Measurements from ENCODE around the gene NSUN6.

The NSUN6 gene

GRCh38 chr10:18651324-18652007 is at the start of gene NSUN6:
TSS of gene NSUN6 (minus strand) at chr10:18651587. CDS start at chr10:18651203, 384 bp downstream.
- Histone ChIP-seq H3K27ac (ENCODE audit: low read depth, low read length) (peak within 1 kb of the TSS; percentile 52), H2AFZ (ENCODE audit: low read length, unreplicated experiment) (peak within 1 kb of the TSS; percentile 88), H3K4me1 (ENCODE audit: control insufficient read depth, insufficient read depth, low read length, unreplicated experiment) (peaks cover 12% of the 10 kb centered on the region), H3K79me2 (ENCODE audit: control insufficient read depth, insufficient read depth, low read length, unreplicated experiment) (peaks cover 20% of the 10 kb centered on the region), H3K4me3 (ENCODE audit: low read depth, low read length) (peak within 1 kb of the TSS; percentile 87), H3K36me3 (ENCODE audit: insufficient read depth, low read length) (no peaks in the 10 kb centered on the region), H3K27me3 (ENCODE audit: insufficient read depth, low read length) (no peaks in the 10 kb centered on the region)

GRCh38 chr10:18699849-18700840 is 48.8 kb upstream of the NSUN6 start:
- Histone ChIP-seq H3K27ac (ENCODE audit: low read depth, low read length) (no peak overlapping the region), H3K4me1 (ENCODE audit: control insufficient read depth, insufficient read depth, low read length, unreplicated experiment) (no peaks in the 10 kb centered on the region), H3K36me3 (ENCODE audit: insufficient read depth, low read length) (no peaks in the 10 kb centered on the region), H2AFZ (ENCODE audit: low read length, unreplicated experiment) (no peak overlapping the region), H3K4me3 (ENCODE audit: low read depth, low read length) (no peak overlapping the region), H3K27me3 (ENCODE audit: insufficient read depth, low read length) (peaks cover 21% of the 10 kb centered on the region; the same call in 1 of the 2 replicates), H3K79me2 (ENCODE audit: control insufficient read depth, insufficient read depth, low read length, unreplicated experiment) (no peaks in the 10 kb centered on the region)

- no peak overlapping the region for H3K4me3 ChIP-seq (ENCODE audit: low read depth, low read length)
- H3K27ac ChIP-seq (ENCODE audit: low read depth, low read length) = no peak overlapping the region
- no peaks in the 10 kb centered on the region for H3K4me1 ChIP-seq (ENCODE audit: control insufficient read depth, insufficient read depth, low read length, unreplicated experiment)
- no peaks in the 10 kb centered on the region for H3K36me3 ChIP-seq (ENCODE audit: insufficient read depth, low read length)
- H3K27me3 ChIP-seq (ENCODE audit: insufficient read depth, low read length) = no peaks in the 10 kb centered on the region
- H2AFZ ChIP-seq (ENCODE audit: low read length, unreplicated experiment) = no peak overlapping the region
- H3K79me2 ChIP-seq (ENCODE audit: control insufficient read depth, insufficient read depth, low read length, unreplicated experiment) = no peaks in the 10 kb centered on the region
These were observed 39.2 kb upstream of the NSUN6 start for GRCh38 chr10:18690541-18690940.

- Histone ChIP-seq H3K27ac (ENCODE audit: low read depth, low read length) (no peak overlapping the region), H2AFZ (ENCODE audit: low read length, unreplicated experiment) (no peak overlapping the region), H3K4me1 (ENCODE audit: control insufficient read depth, insufficient read depth, low read length, unreplicated experiment) (peaks cover 6% of the 10 kb centered on the region), H3K79me2 (ENCODE audit: control insufficient read depth, insufficient read depth, low read length, unreplicated experiment) (no peaks in the 10 kb centered on the region), H3K27me3 (ENCODE audit: insufficient read depth, low read length) (no peaks in the 10 kb centered on the region), H3K4me3 (ENCODE audit: low read depth, low read length) (no peak overlapping the region), H3K36me3 (ENCODE audit: insufficient read depth, low read length) (no peaks in the 10 kb centered on the region)
These were observed 38.1 kb upstream of the NSUN6 start for GRCh38 chr10:18689498-18689897.

GRCh38 chr10:18687706-18688105 is 36.3 kb upstream of the NSUN6 start:
- H3K4me3 ChIP-seq (ENCODE audit: low read depth, low read length) = no peak overlapping the region
- no peak overlapping the region for H3K27ac ChIP-seq (ENCODE audit: low read depth, low read length)
- no peaks in the 10 kb centered on the region for H3K36me3 ChIP-seq (ENCODE audit: insufficient read depth, low read length)
- no peaks in the 10 kb centered on the region for H3K79me2 ChIP-seq (ENCODE audit: control insufficient read depth, insufficient read depth, low read length, unreplicated experiment)
- H3K4me1 ChIP-seq (ENCODE audit: control insufficient read depth, insufficient read depth, low read length, unreplicated experiment) = peaks cover 23% of the 10 kb centered on the region
- no peaks in the 10 kb centered on the region for H3K27me3 ChIP-seq (ENCODE audit: insufficient read depth, low read length)
- no peak overlapping the region for H2AFZ ChIP-seq (ENCODE audit: low read length, unreplicated experiment)

- H2AFZ ChIP-seq (ENCODE audit: low read length, unreplicated experiment) = no peak overlapping the region
- peaks cover 29% of the 10 kb centered on the region for H3K4me1 ChIP-seq (ENCODE audit: control insufficient read depth, insufficient read depth, low read length, unreplicated experiment)
- H3K4me3 ChIP-seq (ENCODE audit: low read depth, low read length) = no peak overlapping the region
- no peak overlapping the region for H3K27ac ChIP-seq (ENCODE audit: low read depth, low read length)
- no peaks in the 10 kb centered on the region for H3K36me3 ChIP-seq (ENCODE audit: insufficient read depth, low read length)
- no peaks in the 10 kb centered on the region for H3K79me2 ChIP-seq (ENCODE audit: control insufficient read depth, insufficient read depth, low read length, unreplicated experiment)
- H3K27me3 ChIP-seq (ENCODE audit: insufficient read depth, low read length) = no peaks in the 10 kb centered on the region
These were observed 35.8 kb upstream of the NSUN6 start for GRCh38 chr10:18687195-18687594.

- Histone ChIP-seq H3K27ac (ENCODE audit: low read depth, low read length) (no peak overlapping the region), H2AFZ (ENCODE audit: low read length, unreplicated experiment) (no peak overlapping the region), H3K4me1 (ENCODE audit: control insufficient read depth, insufficient read depth, low read length, unreplicated experiment) (peaks cover 44% of the 10 kb centered on the region), H3K27me3 (ENCODE audit: insufficient read depth, low read length) (no peaks in the 10 kb centered on the region), H3K36me3 (ENCODE audit: insufficient read depth, low read length) (no peaks in the 10 kb centered on the region), H3K79me2 (ENCODE audit: control insufficient read depth, insufficient read depth, low read length, unreplicated experiment) (no peaks in the 10 kb centered on the region), H3K4me3 (ENCODE audit: low read depth, low read length) (no peak overlapping the region)
These were observed 34.2 kb upstream of the NSUN6 start for GRCh38 chr10:18685555-18685954.

GRCh38 chr10:18684953-18685352 is 33.6 kb upstream of the NSUN6 start:
- H3K4me3 ChIP-seq (ENCODE audit: low read depth, low read length) = no peak overlapping the region
- H3K4me1 ChIP-seq (ENCODE audit: control insufficient read depth, insufficient read depth, low read length, unreplicated experiment) = peaks cover 47% of the 10 kb centered on the region
- no peak overlapping the region for H3K27ac ChIP-seq (ENCODE audit: low read depth, low read length)
- H3K36me3 ChIP-seq (ENCODE audit: insufficient read depth, low read length) = no peaks in the 10 kb centered on the region
- no peaks in the 10 kb centered on the region for H3K79me2 ChIP-seq (ENCODE audit: control insufficient read depth, insufficient read depth, low read length, unreplicated experiment)
- H3K27me3 ChIP-seq (ENCODE audit: insufficient read depth, low read length) = no peaks in the 10 kb centered on the region
- no peak overlapping the region for H2AFZ ChIP-seq (ENCODE audit: low read length, unreplicated experiment)

- Histone ChIP-seq H3K4me3 (ENCODE audit: low read depth, low read length) (no peak overlapping the region), H3K36me3 (ENCODE audit: insufficient read depth, low read length) (no peaks in the 10 kb centered on the region), H3K4me1 (ENCODE audit: control insufficient read depth, insufficient read depth, low read length, unreplicated experiment) (peaks cover 47% of the 10 kb centered on the region), H3K27ac (ENCODE audit: low read depth, low read length) (no peak overlapping the region), H3K27me3 (ENCODE audit: insufficient read depth, low read length) (no peaks in the 10 kb centered on the region), H2AFZ (ENCODE audit: low read length, unreplicated experiment) (peak overlapping the region; percentile 15), H3K79me2 (ENCODE audit: control insufficient read depth, insufficient read depth, low read length, unreplicated experiment) (no peaks in the 10 kb centered on the region)
These were observed 33.0 kb upstream of the NSUN6 start for GRCh38 chr10:18684416-18684815.

- Histone ChIP-seq H3K79me2 (ENCODE audit: control insufficient read depth, insufficient read depth, low read length, unreplicated experiment) (no peaks in the 10 kb centered on the region), H3K27me3 (ENCODE audit: insufficient read depth, low read length) (no peaks in the 10 kb centered on the region), H3K4me1 (ENCODE audit: control insufficient read depth, insufficient read depth, low read length, unreplicated experiment) (peaks cover 47% of the 10 kb centered on the region), H3K4me3 (ENCODE audit: low read depth, low read length) (no peak overlapping the region), H3K36me3 (ENCODE audit: insufficient read depth, low read length) (no peaks in the 10 kb centered on the region), H3K27ac (ENCODE audit: low read depth, low read length) (peak overlapping the region; percentile 68), H2AFZ (ENCODE audit: low read length, unreplicated experiment) (no peak overlapping the region)
These were observed 32.0 kb upstream of the NSUN6 start for GRCh38 chr10:18683427-18683826.

Measured in ACC112 (cell line).